ENCODE data around the gene BTN2A1.

Gene BTN2A1

GRCh38 chr6:26471970-26472369 is 14.2 kb downstream of the BTN2A1 start:
- no peak for DNase-seq

DNA sequence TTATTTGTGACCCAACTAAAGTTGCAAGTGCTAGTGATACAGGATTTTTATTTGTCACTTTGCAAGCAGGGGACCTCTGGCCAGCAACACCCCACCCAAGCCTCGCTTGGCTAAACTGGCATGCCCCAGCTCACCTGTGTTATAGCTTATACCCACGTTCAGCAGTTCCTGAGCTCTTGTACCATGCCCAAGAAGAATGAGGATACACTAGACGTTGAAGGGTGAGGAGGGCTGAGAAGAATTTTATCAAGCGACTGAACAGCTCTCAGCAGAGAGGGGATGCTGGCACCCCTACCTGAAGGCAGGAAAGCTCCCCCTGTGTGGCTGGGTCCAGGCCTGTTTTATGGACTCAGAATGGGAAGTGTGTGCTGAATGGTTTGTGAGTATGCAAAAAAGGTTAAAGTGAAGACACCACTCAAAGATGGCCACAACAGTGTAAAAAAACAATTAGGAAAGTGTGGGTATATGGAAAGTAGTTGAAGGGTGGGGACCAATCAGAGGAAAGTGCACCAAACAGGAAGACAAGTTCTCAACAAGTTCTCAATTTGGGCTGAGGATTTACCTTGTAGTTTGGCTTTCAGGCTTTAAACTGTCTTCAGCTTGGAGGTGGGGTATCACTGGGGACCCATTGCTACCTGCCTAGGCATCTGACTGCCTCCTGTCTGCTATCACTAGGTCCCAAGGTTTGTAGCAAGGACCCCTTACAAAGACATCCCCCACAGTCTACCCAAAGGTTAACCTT is 15.0 kb downstream of the BTN2A1 start:
- no peak for DNase-seq

DNA sequence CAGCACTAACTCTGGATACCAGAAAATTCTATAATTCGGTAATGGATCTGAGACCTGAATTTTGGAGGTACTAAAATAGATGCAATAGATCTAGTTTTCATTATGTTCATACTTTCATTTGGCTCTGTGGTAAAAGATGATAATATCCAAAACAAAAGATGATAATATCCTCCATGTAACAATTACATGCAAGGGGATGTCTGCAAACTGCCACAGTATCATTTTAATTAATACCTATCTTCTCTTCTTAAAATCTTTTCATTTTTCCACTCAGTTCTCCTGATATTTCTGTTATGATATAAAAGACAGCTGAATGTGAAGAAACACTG is 15.6 kb downstream of the BTN2A1 start:
- no peak for DNase-seq

DNA sequence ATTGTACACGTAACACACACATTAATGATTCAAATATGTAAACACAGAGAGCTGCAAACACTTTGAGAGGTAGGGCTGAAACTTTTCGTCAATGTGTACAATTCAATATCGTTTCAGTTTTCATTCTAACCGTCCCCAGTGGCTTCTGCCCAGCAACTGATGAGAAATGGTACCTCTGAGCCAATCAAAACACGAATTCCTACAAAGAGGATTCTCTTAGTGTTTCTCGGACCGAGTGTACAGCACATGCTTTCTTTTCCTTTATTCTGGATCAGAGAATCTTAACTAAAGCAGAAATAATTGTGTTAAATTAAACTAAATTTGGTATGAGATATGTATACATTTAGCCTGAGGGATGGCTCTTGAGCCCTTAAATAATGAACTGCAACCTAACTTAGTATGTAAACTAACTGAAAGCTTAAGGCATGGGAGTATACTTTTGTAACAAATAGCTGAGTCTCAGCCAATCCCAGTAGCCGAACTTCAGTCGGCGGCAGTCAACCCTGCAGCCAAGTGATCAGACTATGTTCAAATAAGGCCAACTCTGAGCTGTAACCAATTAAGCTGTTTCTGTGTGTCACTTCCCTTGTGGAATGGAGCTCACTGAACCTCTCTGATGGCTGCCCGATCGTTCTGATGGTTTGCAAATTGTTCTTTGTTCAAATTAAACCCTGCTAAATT is 16.1 kb downstream of the BTN2A1 start:
- DNase-seq = peak; percentile 77

- DNase-seq = no peak
These were observed 16.7 kb downstream of the BTN2A1 start for GRCh38 chr6:26474439-26474881.

DNA sequence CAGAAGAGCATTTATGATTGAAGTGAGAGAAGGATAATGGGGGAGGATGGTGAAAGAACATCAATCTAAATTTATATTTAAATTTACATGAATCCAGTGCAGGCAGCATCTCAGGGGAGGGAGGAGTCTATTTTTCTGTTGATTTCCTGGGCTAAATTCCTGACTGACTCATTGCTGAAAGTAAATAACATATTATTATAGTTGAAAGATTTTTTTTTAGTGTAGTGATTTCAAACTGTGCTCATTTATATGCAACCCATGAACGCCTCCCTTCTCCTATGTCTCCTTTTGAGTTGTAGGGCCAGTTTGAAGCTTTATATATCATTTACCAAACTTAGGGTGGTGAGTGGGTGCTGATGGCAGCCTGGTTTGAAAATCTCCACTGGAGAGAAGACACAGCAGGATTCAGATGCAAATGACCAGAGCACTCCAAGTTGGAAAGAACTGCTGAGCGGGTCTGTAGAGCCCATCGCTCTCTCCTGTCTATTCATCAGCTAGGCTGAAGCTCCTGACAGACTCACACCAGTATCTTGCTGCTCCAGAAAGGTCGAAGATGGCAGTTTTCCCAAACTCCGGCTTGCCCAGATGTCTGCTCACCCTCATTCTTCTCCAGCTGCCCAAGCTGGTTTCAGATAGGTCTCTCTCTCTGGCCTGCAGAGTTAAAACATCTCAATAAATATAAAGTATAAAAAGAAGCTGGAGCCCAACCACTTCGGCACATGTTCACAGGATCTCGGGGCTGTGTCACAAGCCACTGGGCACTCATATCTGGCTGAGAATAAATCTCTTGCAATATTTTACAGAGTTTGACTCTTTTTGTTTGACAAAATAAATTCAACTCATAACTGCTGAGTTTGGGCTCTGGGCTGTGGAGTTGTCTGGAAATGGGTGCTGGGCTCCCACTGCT is 18.3 kb downstream of the BTN2A1 start:
- DNase-seq = no peak

DNA sequence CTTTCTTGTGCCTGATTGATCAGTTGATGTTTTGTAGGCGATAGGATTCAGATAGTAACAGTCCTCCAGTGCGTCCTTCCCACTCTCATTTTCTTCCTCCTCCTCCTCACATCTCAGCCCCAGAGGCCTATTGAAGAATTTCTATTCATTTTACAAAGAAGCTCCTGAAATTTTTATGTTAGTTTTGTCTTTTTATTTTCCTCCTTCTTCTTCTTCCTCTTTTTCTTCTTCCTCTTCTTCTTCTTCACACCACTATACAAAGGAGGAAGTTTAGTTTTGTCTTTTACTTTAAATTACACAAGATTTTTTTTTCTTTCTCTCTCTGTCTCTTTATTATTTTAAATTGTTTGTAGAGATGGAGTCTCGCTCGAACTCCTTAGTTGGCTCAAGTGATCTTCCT is 19.1 kb downstream of the BTN2A1 start:
- no peak for DNase-seq

DNA sequence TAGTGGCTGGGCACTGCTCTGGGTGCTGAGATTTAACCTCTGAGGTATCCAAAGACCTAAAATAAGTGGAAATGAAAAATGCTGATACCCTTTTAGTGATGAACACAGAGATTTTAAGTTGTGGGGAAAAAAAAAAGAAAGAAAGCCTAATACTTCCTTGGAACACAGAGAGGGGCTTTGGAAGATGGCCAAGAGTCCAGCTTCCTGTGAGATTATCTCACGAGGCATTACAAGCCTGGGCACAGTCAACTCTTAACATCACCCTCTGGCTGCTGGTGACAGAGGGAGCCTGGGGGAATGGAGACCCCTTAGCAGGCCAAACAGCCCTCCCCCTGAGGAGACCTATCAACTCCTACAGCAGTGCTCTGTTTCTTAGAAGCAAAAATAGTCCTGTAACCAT is 19.7 kb downstream of the BTN2A1 start:
- DNase-seq = no peak

- no peak for DNase-seq
These were observed 20.6 kb downstream of the BTN2A1 start for GRCh38 chr6:26478100-26478984.

DNA sequence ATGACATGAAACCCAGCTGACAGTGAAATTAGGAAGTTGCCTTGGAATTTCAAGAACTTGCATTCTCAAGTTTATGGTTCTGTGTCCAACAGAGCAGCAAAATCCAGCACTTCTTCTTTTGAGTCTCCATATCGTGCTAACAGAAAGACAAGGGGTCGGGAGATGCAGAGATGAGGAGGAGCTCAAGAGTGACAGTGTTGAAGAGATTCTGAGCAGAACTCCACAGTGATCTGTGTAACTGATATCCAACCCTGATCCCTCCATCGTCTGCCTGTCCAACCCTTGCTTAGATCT is 21.2 kb downstream of the BTN2A1 start:
- no peak for DNase-seq

DNA sequence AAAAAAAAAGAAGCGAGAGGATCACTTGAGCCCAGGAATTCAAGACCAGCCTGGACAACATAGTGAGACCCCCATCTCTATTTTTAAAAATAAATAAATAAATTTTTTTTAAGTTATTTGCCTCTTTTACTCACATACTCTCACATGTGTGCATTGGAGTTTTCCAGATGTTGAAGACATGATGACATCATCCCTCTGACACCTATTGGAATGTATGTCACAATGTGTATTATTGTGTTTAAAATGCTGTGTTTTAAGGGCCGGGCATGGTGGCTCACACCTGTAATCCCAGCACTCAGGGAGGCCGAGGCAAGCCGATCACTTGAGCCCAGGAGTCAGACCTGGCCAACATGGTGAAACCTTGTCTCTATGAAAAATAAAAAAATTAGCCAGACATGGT is 24.6 kb downstream of the BTN2A1 start:
- no peak for DNase-seq

DNA sequence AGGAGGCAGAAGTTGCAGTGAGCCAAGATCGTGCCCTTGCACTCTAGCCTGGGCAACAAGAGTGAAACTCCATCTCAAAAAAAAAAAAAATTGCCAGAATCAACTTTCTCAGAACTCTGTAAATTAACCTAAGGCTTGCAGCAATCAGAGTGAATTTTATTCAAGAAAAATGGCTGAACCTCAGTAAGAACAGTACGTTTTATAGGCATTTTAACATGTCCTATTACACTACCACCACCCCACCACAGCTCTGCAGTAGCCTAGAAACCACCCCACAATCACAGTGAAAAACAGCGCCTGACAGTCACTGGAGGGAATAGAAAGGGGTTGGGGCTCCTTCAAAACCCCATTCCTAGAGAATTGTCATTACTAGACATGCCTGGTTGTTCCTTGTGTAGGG is 26.0 kb downstream of the BTN2A1 start:
- DNase-seq = no peak

- no peak for DNase-seq
These were observed 26.4 kb downstream of the BTN2A1 start for GRCh38 chr6:26484161-26484560.

DNA sequence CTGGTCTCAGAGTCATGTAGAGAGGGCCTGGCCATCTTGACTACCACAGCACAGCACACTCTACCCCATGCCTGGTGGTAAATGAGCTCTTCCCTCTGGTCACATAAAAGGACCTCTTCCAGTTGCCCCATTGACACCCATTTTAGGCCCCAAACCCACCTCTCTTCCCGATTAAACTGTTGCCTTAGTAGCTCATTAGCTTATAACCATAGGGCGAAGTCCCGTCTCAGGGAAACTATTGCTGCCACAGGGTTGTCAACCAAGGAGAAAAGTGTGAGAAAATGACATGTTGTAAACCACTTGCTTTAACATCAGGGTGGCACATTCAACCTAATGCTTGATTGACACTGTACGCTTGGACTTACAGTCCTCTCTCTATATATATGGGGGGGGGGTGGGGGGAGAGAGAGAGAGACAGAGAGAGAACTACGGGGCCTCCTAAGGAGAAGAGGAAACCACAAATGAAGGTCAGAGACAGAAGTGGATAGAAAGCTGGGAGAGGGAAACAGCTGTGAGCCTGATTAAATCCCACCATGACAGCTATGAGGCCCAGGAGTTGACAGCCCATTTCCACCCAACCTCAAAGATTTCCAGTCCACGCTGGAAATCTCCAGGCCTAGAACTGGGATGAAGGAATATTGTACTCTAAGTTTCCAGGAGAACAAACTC is 27.5 kb downstream of the BTN2A1 start:
- no peak for DNase-seq

DNA sequence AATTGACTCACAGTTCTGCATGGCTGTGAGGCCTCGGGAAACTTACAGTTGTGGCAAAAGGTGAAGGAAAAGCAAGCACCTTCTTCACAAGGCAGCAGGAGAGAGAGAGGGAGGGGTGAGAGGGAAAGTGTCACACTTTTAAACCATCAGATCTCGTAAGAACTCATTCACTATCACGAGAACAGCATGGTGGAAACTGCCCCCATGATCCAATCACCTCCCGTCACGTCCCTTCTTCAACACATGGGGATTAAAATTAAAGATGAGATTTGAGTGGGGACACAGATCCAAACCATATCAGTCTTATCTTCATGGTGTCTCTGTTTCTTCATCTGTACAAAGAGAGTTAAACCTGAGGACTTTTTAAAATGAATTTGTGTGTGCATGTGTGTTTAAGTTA is 28.6 kb downstream of the BTN2A1 start:
- no peak for DNase-seq

DNA sequence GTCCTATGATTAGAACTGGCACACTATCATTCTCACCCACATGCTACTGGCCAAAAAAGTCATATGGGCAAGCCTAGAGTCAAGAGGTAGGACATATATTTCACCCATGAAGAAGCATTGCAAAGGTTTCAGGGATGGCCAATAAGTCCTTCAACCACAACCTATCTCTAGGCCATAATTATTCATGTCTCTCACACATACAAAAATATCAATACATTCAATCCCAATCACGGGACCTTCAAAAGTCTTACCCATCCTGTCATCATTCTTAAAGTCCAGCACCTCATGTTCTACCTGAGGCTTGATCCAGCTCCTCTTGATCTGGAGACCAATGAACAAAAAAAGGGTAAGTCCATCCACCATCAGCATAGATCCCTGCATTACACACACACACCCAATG is 29.7 kb downstream of the BTN2A1 start:
- DNase-seq = no peak

DNA sequence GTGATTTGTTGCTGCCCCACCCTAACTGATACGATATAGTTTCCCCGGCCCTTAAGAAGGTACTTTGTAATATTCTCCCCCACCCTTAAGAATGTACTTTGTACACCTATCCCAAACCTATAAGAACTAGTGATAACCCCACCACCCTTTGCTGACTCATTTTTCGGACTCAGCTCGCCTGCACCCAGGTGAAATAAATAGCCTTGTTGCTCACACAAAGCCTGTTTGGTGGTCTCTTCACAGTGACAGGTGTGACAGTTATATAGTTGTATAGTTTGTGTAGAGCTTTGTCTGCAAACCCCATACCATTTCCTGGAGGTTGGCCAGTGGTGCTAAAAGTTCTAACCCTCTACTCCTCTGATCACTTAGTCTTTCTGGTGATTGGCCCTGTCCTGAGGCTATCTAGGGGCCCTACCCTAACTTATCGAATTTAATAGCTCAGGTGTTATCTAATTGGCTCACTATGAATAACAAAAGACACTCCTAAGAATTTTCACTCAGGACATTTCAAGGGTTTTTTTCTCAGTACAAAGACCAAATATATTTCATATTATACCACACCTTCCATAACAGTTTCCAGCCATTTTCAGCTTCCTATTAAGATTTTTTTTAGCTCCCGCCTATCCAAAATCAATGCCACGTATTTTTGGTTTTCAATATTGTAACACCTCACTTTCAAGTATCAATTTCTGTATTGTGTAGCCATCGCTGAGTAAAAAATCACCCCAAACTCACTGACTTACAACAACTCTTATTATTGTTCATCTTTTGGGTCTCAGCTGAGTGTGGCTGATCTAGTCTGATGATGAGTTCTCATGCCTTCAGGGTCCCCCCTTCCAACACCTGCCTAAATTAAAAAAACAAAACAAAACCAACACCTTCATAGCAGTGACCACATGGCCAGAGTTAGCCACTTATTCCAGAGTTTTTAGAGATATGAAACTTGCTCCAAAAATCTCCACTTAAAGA is 32.5 kb downstream of the BTN2A1 start:
- no peak for DNase-seq

DNA sequence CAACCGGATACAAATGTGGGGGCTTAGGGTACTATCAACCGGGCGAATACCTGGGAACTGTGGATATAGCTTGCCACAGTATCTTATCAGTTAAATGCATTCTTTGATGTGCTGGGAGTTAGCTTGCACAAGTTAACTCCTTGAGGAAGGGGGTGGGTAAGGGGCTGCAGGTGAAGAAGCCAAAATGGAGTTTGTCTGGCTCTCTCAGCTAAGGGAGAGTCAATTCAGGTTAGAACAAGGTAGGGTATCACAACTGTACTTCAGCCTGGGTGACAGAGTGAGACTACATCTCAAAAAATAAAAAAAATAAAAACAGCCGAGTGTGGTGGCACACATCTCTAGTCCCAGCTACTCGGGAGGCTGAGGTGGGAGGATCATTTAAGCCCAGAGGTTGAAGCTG is 33.8 kb downstream of the BTN2A1 start:
- DNase-seq = no peak

- DNase-seq = no peak
These were observed 35.5 kb downstream of the BTN2A1 start for GRCh38 chr6:26493258-26493657.

- no peak for DNase-seq
These were observed 36.4 kb downstream of the BTN2A1 start for GRCh38 chr6:26494117-26494516.

DNA sequence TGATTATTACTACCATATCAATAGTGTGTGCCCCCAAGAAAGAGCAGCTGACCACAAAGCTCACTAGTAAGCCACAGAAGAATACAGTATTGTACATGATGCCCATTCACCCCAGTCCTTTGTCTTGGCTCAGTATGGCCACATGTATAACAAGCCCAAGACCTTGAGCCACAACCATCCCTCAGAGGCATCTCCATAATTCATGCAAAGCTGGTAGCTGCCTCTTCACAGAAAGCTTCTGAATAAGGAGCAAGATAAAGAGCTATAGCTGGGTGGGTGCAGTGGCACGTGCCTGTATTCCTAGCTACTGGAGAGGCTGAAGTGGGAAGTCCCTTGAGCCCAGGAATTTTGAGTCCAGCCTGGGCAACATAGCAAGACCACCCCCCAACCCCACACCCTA is 37.5 kb downstream of the BTN2A1 start:
- no peak for DNase-seq

All from amniotic stem cell (primary cell).